Stimulated activated CD8-positive, alpha-beta memory T cell treated with anti-CD3 and anti-CD28 coated beads, Interleukin-4, amount 100 ng/mL, for 1 hour (primary cell): ENCODE results near the gene USH1G.
"Not testable (repeated sequence)": the region's sequence is repeated elsewhere in the genome, so short reads cannot be mapped to it uniquely, and the experiment has no call there.

Source experiments
- DNase-seq, 2 donors: peaks; one replicate each; pipeline ENCODE4 v3.0.0-alpha.2; 2020; ENCODE audit warnings: low read depth in 2 of 2, low spot score in 1 of 2

Gene USH1G

GRCh38 chr17:74922694-74923537 lies at the start of gene USH1G:
Gene USH1G, minus strand, starts transcription at chr17:74923255. Its CDS starts 182 bp downstream, at chr17:74923073.
- no peak for DNase-seq

- DNase-seq = peak; percentile 49 to 67
Measured at GRCh38 chr17:74972107-74972972, 49.3 kb upstream of the USH1G start, which contains the start of gene HID1. Gene HID1, minus strand, starts transcription at chr17:74972759. Its CDS starts 103 bp downstream, at chr17:74972656.

- no peak for DNase-seq
Measured at GRCh38 chr17:74971842-74972106, 48.7 kb upstream of the USH1G start.

- no peak for DNase-seq
Measured at GRCh38 chr17:74971069-74971841, 48.2 kb upstream of the USH1G start.

GRCh38 chr17:74970395-74970794 lies 47.3 kb upstream of the USH1G start:
- DNase-seq = no peak

- not testable (repeated sequence) for DNase-seq
Measured at GRCh38 chr17:74969501-74969900, 46.4 kb upstream of the USH1G start.

- no peak for DNase-seq
Measured at GRCh38 chr17:74968361-74968780, 45.3 kb upstream of the USH1G start.

- no peak for DNase-seq
Measured at GRCh38 chr17:74964988-74965622, 42.0 kb upstream of the USH1G start.

GRCh38 chr17:74964246-74964761 lies 41.2 kb upstream of the USH1G start:
- no peak for DNase-seq

- DNase-seq = no peak
Measured at GRCh38 chr17:74963656-74964055, 40.6 kb upstream of the USH1G start.

- DNase-seq = no peak
Measured at GRCh38 chr17:74962622-74963394, 39.8 kb upstream of the USH1G start.

- peak; percentile 71 to 76 for DNase-seq
Measured at GRCh38 chr17:74961657-74962350, 38.7 kb upstream of the USH1G start.

GRCh38 chr17:74960570-74961342 lies 37.7 kb upstream of the USH1G start:
- no peak for DNase-seq

GRCh38 chr17:74959826-74960515 lies 36.9 kb upstream of the USH1G start:
- no peak for DNase-seq

- peak; percentile 60 to 64 for DNase-seq
Measured at GRCh38 chr17:74957935-74958740, 35.1 kb upstream of the USH1G start.

- DNase-seq = no peak
Measured at GRCh38 chr17:74956093-74956492, 33.0 kb upstream of the USH1G start.
